MV-4-11 (cell line): ENCODE measurements around the gene OR52E5.

ENCODE experiments used
- DNase-seq: peaks from one replicate; lab custom pipeline; 2025; lab: John Stamatoyannopoulos, UW

OR52E5 gene

DNA sequence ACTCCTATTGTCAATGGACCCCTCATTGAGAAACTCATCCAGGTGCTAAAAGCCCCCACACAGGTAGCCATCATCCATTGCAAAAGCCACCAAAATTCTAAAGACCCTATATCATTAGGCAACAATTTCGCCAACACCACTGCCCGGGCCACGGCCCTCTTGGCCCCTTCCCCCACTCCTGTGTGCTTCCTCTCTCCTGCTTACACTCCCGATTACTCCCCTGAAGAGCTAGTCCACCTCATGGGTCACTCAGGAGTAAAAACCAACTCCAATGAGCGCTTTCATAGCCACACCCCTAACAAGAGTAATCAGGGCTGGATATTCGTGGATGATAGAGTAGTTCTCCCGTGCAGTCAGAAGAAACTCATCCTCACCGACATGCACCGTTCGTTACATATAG lies 40.1 kb downstream of the OR52E5 start:
- DNase-seq, result no peak

- no peak for DNase-seq
Measured at GRCh38 chr11:5937868-5938602, 45.0 kb downstream of the OR52E5 start.

GRCh38 chr11:5938603-5938965 lies 45.6 kb downstream of the OR52E5 start:
- DNase-seq, result no peak

DNA sequence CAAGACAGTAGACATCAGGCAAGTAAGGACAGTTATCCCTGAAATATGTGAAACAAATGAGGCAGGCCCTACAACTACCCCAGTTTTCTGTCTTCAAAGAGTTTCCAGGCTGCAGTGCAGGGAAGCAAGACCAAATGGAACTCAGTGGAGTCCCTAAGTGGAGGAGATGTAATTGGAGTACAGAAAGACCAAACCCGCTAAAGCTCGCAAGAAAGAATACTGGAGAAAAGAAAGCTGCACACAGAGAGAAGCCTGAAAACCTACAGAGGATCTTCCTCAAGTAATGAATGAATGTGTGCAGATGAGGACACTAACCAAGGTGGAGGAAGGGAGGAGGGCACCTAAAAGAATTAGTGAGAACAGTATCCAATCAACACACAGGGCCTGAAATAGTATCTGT lies 47.7 kb downstream of the OR52E5 start:
- DNase-seq, result no peak

- DNase-seq, result no peak
Measured at GRCh38 chr11:5941951-5942350, 48.9 kb downstream of the OR52E5 start, which contains the start of gene OR56A3. OR56A3 (plus strand) TSS chr11:5942251; CDS start chr11:5947347, 5,096 bp downstream.
